HPDE6-E6E7 (cell line): ENCODE data around the gene RAB11FIP4.

Source experiments
- DNase-seq: peaks from one replicate; pipeline ENCODE4 v3.0.0; 2011; ENCODE audit warnings: missing footprints; ENCODE audit errors: extremely low spot score

RAB11FIP4 gene

GRCh38 chr17:31386542-31387075 is 4.9 kb upstream of the RAB11FIP4 start:
- DNase-seq, result no peak

GRCh38 chr17:31387438-31387837 is 4.0 kb upstream of the RAB11FIP4 start:
- DNase-seq, result no peak

GRCh38 chr17:31388351-31388750 is 3.1 kb upstream of the RAB11FIP4 start:
- DNase-seq, result no peak

- peak; percentile 42 for DNase-seq
Observed at GRCh38 chr17:31388770-31389656, 2.5 kb upstream of the RAB11FIP4 start.

- no peak for DNase-seq
Observed at GRCh38 chr17:31389657-31390381, 1.7 kb upstream of the RAB11FIP4 start.

GRCh38 chr17:31390426-31390747 is 1.1 kb upstream of the RAB11FIP4 start:
- DNase-seq, result no peak

- no peak for DNase-seq
Observed at GRCh38 chr17:31390748-31391495, 553 bp upstream of the RAB11FIP4 start.

GRCh38 chr17:31392002-31392855 is 754 bp downstream of the RAB11FIP4 start:
- DNase-seq, result no peak

GRCh38 chr17:31392856-31393748 is 1.6 kb downstream of the RAB11FIP4 start:
- DNase-seq, result no peak

- DNase-seq, result no peak
Observed at GRCh38 chr17:31393749-31394146, 2.3 kb downstream of the RAB11FIP4 start.

- DNase-seq, result no peak
Observed at GRCh38 chr17:31394544-31394943, 3.1 kb downstream of the RAB11FIP4 start.

- DNase-seq, result no peak
Observed at GRCh38 chr17:31397256-31397939, 5.9 kb downstream of the RAB11FIP4 start.

GRCh38 chr17:31398381-31399311 is 7.2 kb downstream of the RAB11FIP4 start:
- DNase-seq, result no peak

- no peak for DNase-seq
Observed at GRCh38 chr17:31400481-31400950, 9.0 kb downstream of the RAB11FIP4 start.

- no peak for DNase-seq
Observed at GRCh38 chr17:31401456-31402254, 10.2 kb downstream of the RAB11FIP4 start.

- no peak for DNase-seq
Observed at GRCh38 chr17:31404028-31404949, 12.8 kb downstream of the RAB11FIP4 start.
